GM23248 (cell line): Measurements from ENCODE around the gene WWOX.

ENCODE experiments used
- EZH2 ChIP-seq: fragments of 200-600 bp; sonication (generic); IDR thresholded peaks from 2 replicates; pipeline ENCODE4 v1.6.1; 2018; ENCODE audit warnings: antibody characterized with exemption, mild to moderate bottlenecking; ENCODE audit not compliant: insufficient read depth, poor library complexity, severe bottlenecking
- EZH2phosphoT487 ChIP-seq: fragments of 200-600 bp; sonication (generic); IDR thresholded peaks from 2 replicates; pipeline ENCODE4 v1.6.1; 2018; ENCODE audit warnings: antibody characterized with exemption, moderate library complexity, mild to moderate bottlenecking, low read depth; ENCODE audit not compliant: insufficient read depth

DNA sequence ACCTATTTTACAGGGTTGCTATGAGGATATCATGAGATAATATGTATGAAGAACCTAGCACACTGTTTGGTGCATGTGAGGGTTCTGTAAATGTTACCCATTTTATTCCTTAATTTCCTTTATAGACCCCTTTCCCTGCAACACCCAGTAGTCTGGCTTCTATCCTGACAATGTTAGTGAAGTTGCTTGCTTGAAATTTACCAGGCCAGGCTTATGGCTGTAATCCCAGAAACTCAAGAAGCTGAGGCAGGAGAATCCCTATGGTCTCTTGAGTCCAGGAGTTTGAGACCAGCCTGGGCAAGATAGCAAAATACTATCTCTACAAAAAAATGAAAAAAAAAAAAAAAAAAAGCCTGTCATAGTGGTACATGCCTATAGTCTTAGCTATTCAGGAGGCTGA is 779.1 kb downstream of the WWOX start:
- TF ChIP-seq EZH2: no peak
- no peak for TF ChIP-seq EZH2phosphoT487
